Neural progenitor cell (in vitro differentiated cells): ENCODE measurements around the gene PRR29.

Experiments used
- EZH2 ChIP-seq: fragments of 200-600 bp; sonication (generic); IDR thresholded peaks from 2 replicates; pipeline ENCODE4 v1.6.1; 2017; ENCODE audit warnings: antibody characterized with exemption, mild to moderate bottlenecking, moderate library complexity
- EZH2phosphoT487 ChIP-seq: fragments of 200-600 bp; sonication (generic); IDR thresholded peaks from 2 replicates; pipeline ENCODE4 v1.6.1; 2017; ENCODE audit warnings: antibody characterized with exemption
- TF ChIP-seq, protein P1 (sequence below): fragments of 200-600 bp; sonication (generic); IDR thresholded peaks from 2 replicates; pipeline ENCODE4 v1.5.1; 2017; ENCODE audit warnings: antibody characterized with exemption, mild to moderate bottlenecking

DNA sequence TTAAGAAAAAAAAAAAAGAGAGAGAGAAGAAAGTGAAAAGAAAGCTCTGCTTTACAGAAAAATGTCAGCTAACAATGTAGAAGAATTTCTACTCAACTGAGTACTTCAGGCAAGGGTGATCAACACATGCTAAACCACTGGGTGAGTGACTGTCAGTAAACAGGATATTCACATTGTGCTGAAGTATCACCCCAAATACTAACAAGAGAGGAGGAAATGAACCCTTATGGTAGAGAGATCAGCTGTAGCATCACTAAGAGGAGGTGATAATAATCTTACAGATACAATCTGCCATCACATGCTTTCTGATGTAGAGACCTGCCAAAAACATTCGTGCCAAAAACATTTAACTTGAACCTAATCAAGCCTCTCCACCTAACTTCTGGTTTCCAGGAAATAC lies 53.0 kb downstream of the PRR29 start:
- TF ChIP-seq, protein P1, sequence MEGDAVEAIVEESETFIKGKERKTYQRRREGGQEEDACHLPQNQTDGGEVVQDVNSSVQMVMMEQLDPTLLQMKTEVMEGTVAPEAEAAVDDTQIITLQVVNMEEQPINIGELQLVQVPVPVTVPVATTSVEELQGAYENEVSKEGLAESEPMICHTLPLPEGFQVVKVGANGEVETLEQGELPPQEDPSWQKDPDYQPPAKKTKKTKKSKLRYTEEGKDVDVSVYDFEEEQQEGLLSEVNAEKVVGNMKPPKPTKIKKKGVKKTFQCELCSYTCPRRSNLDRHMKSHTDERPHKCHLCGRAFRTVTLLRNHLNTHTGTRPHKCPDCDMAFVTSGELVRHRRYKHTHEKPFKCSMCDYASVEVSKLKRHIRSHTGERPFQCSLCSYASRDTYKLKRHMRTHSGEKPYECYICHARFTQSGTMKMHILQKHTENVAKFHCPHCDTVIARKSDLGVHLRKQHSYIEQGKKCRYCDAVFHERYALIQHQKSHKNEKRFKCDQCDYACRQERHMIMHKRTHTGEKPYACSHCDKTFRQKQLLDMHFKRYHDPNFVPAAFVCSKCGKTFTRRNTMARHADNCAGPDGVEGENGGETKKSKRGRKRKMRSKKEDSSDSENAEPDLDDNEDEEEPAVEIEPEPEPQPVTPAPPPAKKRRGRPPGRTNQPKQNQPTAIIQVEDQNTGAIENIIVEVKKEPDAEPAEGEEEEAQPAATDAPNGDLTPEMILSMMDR = no peak
- TF ChIP-seq EZH2 = no peak
- TF ChIP-seq EZH2phosphoT487 = no peak
